Tibial artery (tissue), 4 donors: ENCODE data around the gene MEIS2.

Experiments used
- DNase-seq, 2 donors: peaks; one replicate each; pipeline ENCODE4 v3.0.0-alpha.2; 2019
- H3K27ac ChIP-seq, 2 donors: fragments of 200-600 bp; sonication (generic) in 1 of 2; 1 replicate in 1 of 2; 2 replicates in 1 of 2; pipeline ENCODE4 v1.5.1; 2018 to 2019; ENCODE audit warnings: mild to moderate bottlenecking in 1 of 2
- H3K27me3 ChIP-seq, 2 donors: fragments of 200-600 bp; sonication (generic) in 1 of 2; one replicate each; pipeline versions ENCODE4 v1.5.1 to v1.6.0; 2016 to 2019
- H3K36me3 ChIP-seq, 3 donors: fragments of 200-600 bp; sonication (generic) in 2 of 3; one replicate each; pipeline ENCODE4 v1.5.1; 2016 to 2019; ENCODE audit warnings: mild to moderate bottlenecking in 2 of 3
- H3K4me1 ChIP-seq, 4 donors: fragments of 200-600 bp; sonication (generic) in 2 of 4; 1 replicate in 3 of 4; 2 replicates in 1 of 4; pipeline ENCODE4 v1.5.1; 2016 to 2019
- H3K4me3 ChIP-seq, 2 donors: fragments of 200-600 bp; sonication (generic) in 1 of 2; 1 replicate in 1 of 2; 2 replicates in 1 of 2; pipeline ENCODE4 v1.5.1; 2018 to 2019; ENCODE audit warnings: mild to moderate bottlenecking in 2 of 2
- H3K9me3 ChIP-seq, 3 donors: fragments of 200-600 bp; sonication (generic) in 1 of 3; one replicate each; pipeline ENCODE4 v1.5.1; 2016 to 2019
- intact Hi-C: fragments of 100-400 bp; cut with DNase I; formaldehyde crosslinking; loops from one replicate; pipeline ENCODE4 v1.15.0; 2023; ENCODE audit warnings: low total_unique reads
- TF ChIP-seq, protein P1 (sequence below), 2 experiments: fragments of 200-600 bp in 1 of 2; fragments of 450-650 bp in 1 of 2; IDR thresholded peaks; one replicate each; pipeline ENCODE4 v1.5.1; 2017 to 2019; ENCODE audit warnings: antibody characterized with exemption in 2 of 2, mild to moderate bottlenecking in 1 of 2, moderate library complexity in 1 of 2

The MEIS2 gene

DNA sequence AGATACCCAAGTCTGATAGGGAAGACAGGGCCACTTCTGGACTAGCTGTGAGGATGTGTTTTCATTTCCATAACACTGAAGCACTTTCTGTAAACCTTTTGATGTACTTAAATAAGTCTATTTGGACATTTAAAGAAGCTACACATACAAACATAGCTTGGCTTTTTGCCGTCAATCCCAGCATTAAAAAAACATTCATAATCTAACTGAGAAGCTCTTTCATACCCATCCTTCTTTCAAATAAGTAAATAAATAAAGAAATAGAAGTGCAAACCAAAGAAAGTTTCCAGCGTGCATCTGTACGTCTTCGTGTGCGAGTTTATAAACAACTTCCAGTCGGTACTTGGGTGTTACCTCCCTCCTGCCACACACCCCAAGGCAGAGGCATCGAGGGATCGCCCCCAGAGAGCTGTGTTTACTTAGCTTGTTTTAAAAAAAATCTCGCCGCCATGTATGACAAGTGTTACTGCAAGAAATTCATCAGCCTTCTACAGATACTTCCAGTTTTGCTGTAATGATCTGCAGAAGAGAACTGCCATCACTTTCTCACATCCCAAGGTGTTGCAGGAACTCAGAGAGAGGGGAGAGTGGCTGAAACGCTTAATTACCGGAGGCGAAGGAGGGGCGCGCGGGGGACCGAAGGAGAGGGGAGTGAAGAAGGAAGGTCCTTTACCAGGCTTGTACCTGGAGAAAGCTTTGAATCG is 9.0 kb upstream of the MEIS2 start:
- peaks cover 0 to 11% (median 4%) of the 10 kb centered on the region in 4 donors for H3K4me1 ChIP-seq
- no peak overlapping the region for H3K27ac ChIP-seq
- intact Hi-C loops, result loop anchor here (10.0 kb wide), 1 partner anchor 225 kb away; no protein-coding TSS in a partner anchor
- TF ChIP-seq, protein P1, sequence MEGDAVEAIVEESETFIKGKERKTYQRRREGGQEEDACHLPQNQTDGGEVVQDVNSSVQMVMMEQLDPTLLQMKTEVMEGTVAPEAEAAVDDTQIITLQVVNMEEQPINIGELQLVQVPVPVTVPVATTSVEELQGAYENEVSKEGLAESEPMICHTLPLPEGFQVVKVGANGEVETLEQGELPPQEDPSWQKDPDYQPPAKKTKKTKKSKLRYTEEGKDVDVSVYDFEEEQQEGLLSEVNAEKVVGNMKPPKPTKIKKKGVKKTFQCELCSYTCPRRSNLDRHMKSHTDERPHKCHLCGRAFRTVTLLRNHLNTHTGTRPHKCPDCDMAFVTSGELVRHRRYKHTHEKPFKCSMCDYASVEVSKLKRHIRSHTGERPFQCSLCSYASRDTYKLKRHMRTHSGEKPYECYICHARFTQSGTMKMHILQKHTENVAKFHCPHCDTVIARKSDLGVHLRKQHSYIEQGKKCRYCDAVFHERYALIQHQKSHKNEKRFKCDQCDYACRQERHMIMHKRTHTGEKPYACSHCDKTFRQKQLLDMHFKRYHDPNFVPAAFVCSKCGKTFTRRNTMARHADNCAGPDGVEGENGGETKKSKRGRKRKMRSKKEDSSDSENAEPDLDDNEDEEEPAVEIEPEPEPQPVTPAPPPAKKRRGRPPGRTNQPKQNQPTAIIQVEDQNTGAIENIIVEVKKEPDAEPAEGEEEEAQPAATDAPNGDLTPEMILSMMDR (IDR thresholded peaks at IDR 0.05), result no peak
- H3K9me3 ChIP-seq, result no peaks in the 10 kb centered on the region
- no peak for DNase-seq
- H3K4me3 ChIP-seq, result no peak overlapping the region
- H3K36me3 ChIP-seq, result no peaks in the 10 kb centered on the region
- H3K27me3 ChIP-seq, result no peaks in the 10 kb centered on the region

DNA sequence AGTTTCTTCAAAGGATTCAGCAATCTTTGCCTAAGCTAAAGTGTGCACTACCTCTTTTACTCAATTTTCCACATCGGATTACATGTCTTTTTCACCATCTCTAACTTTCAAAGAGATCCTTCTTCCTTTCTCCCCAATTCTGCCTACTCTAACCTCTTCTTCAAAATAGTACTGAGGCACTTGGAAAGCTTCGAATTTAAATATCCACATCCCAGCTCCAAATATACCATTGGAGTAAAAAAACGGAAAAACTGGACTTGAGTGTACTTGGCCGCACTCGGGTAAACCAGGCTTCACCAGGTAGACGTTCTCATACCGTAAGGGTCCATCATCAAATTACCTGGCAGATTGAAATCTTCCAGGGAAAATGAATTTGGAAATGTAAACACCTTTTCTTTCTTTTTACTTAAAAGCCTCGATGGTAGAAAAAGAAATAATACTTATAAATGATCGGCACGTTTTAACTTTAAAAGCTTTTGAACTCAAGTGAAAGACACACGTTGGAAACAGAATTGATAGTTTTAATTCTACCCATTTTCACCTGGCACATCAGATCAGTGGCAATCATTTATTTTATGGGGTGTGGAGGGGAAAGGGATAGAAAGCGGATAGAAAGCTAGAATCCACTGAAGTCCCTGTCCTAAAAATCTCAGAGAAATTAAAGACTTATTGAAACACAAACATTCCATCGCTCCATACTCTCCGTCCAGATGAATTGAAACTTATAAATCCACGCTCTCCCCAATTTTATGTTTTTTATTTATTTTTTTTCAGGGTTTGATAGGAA is 8.2 kb upstream of the MEIS2 start:
- no peaks in the 10 kb centered on the region for H3K36me3 ChIP-seq
- H3K4me3 ChIP-seq, result no peak overlapping the region
- intact Hi-C loops, result loop anchor here (10.0 kb wide), 1 partner anchor 224 kb away; no protein-coding TSS in a partner anchor
- TF ChIP-seq, protein P1 (IDR thresholded peaks at IDR 0.05), result no peak
- peaks cover 0 to 11% (median 4%) of the 10 kb centered on the region in 4 donors for H3K4me1 ChIP-seq
- H3K27ac ChIP-seq, result no peak overlapping the region
- no peaks in the 10 kb centered on the region for H3K9me3 ChIP-seq
- no peaks in the 10 kb centered on the region for H3K27me3 ChIP-seq
- no peak for DNase-seq

DNA sequence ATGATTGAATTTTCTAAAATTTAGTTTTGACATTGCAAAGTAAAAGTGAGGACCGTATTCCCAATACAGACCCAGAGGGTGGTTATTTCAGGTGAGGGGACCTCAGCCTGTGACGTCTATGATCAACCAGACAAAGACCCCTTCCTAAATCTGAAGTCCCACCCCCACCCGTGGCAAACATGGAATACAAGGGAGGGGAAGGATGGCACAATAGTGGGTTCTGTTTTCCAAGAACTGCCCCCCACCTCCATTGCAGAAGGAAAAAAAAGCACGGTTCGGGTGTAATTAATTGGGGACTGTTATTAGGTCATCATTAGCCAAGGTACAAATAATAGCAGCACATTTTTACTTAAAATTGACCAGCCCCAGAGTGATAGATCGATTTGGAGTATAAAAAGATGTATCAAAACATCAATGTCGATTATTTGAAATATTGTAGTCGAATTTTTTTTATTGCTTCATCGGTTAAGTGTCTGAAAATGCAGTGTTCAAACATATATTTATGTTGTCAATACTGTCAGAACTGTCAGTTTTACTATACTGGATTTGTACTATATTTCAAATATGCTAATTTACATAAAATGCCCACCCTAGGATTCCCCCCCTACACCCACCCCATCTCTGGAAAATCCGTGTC is 7.5 kb upstream of the MEIS2 start:
- H3K27ac ChIP-seq, result no peak overlapping the region
- H3K27me3 ChIP-seq, result no peaks in the 10 kb centered on the region
- intact Hi-C loops, result loop anchor here (10.0 kb wide), 1 partner anchor 223 kb away; no protein-coding TSS in a partner anchor

DNA sequence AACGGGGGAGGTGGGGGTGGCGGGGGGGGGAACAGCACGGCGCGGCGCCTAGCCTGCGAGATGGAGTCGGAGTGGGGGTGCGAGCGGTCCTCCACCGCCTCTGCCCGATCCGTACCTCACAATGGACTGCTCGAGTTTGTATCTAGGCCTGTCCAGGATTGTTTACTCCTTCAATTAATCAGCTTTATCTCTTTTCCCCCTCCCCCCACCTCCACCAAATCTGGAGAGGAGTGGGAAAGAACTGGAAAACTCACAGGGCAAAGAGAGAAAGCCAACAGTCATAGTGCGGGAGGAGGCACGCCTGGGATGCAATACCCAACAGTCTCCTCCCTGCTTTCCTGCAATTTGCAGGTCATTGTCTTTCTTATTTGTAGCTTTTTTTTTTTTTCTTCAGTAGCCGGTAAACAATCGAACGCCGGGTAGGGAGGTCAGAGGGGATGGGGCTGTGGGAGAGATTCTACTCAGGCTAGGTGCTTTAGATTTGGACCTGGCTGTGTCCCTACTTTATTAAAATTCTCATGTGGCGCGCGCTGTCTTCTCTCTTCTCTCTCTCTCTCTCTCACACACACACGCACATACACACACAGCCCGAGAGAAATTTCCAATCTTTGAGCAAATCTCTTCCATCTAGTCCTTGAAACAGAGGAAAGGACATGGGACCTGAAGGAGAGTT is 6.9 kb upstream of the MEIS2 start:
- intact Hi-C loops, result loop anchor here (10.0 kb wide), 1 partner anchor 222 kb away; no protein-coding TSS in a partner anchor
- TF ChIP-seq, protein P1 (IDR thresholded peaks at IDR 0.05), result no peak
- no peak overlapping the region for H3K27ac ChIP-seq

More for the DNA sequence above, 7.5 kb upstream of the MEIS2 start:
- Histone ChIP-seq H3K36me3 (no peaks in the 10 kb centered on the region), H3K4me1 (peaks cover 0 to 13% (median 4%) of the 10 kb centered on the region in 4 donors), H3K4me3 (no peak overlapping the region), H3K9me3 (no peaks in the 10 kb centered on the region)
- TF ChIP-seq, protein P1 (IDR thresholded peaks at IDR 0.05), result no peak
- DNase-seq, result no peak

DNA sequence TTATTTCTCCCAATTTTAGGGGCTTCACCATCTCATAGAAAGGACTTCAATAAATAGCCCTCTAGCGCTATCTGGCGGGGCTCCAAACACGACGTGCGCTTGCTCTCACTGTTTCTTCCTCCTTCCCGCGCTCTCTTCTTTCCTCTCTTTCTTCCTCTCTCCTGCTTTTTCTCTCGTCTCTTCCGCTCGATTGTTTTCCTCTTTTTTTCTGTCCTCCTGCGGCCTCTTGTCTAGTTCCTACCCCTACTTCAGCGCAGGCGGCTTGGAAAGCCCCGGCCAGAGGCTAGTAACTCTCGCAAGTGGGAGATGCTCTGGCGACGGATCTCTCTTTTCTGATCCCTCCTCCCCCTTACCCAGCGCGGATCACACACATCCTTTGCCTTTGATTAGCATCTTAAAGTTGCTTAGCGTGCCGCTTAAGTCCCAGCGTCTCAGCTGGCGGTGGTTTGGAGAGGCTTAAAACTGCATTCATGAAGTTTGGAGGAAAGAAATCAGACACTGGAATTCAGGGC is 6.2 kb upstream of the MEIS2 start:
- no peaks in the 10 kb centered on the region for H3K9me3 ChIP-seq
- H3K4me3 ChIP-seq, result no peak overlapping the region
- H3K36me3 ChIP-seq, result no peaks in the 10 kb centered on the region
- intact Hi-C loops, result loop anchor here (10.0 kb wide), 1 partner anchor 222 kb away; no protein-coding TSS in a partner anchor
- H3K4me1 ChIP-seq, result peaks cover 0 to 20% (median 4%) of the 10 kb centered on the region in 4 donors
- DNase-seq, result no peak
- TF ChIP-seq, protein P1 (IDR thresholded peaks at IDR 0.05), result no peak
- H3K27ac ChIP-seq, result no peak overlapping the region
- no peaks in the 10 kb centered on the region for H3K27me3 ChIP-seq

More for the DNA sequence above, 6.9 kb upstream of the MEIS2 start:
- Histone ChIP-seq H3K36me3 (no peaks in the 10 kb centered on the region), H3K27me3 (no peaks in the 10 kb centered on the region), H3K9me3 (no peaks in the 10 kb centered on the region), H3K4me3 (no peak overlapping the region), H3K4me1 (peaks cover 0 to 20% (median 4%) of the 10 kb centered on the region in 4 donors)
- no peak for DNase-seq
